ENCODE results near the gene MDGA2. TPM values are rescaled to one million over a fixed set of nuclear protein-coding genes. Genes with fewer than 3 reads are reported as not detected.
"Not testable (repeated sequence)": the region's sequence is repeated elsewhere in the genome, so short reads cannot be mapped to it uniquely, and the experiment has no call there.

The MDGA2 gene
- polyA plus RNA-seq, 3 donors, result 0.06 TPM; not detected in 2

- no peak overlapping the region for H3K27ac ChIP-seq (ENCODE audit: low read depth, low read length)
- WGBS, 3 donors, result 43 to 87% (median 78%) methylated on average over 3 of the region's 3 CpGs
These were observed 37.7 kb downstream of the MDGA2 start for GRCh38 chr14:47637753-47638152.

- no peak overlapping the region for H3K27ac ChIP-seq (ENCODE audit: low read depth, low read length)
- WGBS, 3 donors, result 83 to 94% (median 92%) methylated on average over 42 to 51 of the region's 51 CpGs
These were observed 49.0 kb downstream of the MDGA2 start for GRCh38 chr14:47626151-47627035.

GRCh38 chr14:47624126-47624525 is 51.3 kb downstream of the MDGA2 start:
- WGBS, 3 donors, result 81 to 89% (median 86%) methylated on average over 13 of the region's 13 CpGs

GRCh38 chr14:47619392-47619791 is 56.0 kb downstream of the MDGA2 start:
- H3K27ac ChIP-seq (ENCODE audit: low read depth, low read length), result no peak overlapping the region

More at GRCh38 chr14:47624126-47624525, 51.3 kb downstream of the MDGA2 start:
- H3K27ac ChIP-seq (ENCODE audit: low read depth, low read length), result not testable (repeated sequence)

GRCh38 chr14:47606566-47606965 is 68.8 kb downstream of the MDGA2 start:
- no peak overlapping the region for H3K27ac ChIP-seq (ENCODE audit: low read depth, low read length)
- 76 to 87% (median 87%) methylated on average over 3 of the region's 3 CpGs for WGBS, 3 donors

More at GRCh38 chr14:47619392-47619791, 56.0 kb downstream of the MDGA2 start:
- WGBS, 3 donors, result 58 to 72% (median 69%) methylated on average over 3 of the region's 3 CpGs

GRCh38 chr14:47596860-47597259 is 78.5 kb downstream of the MDGA2 start:
- no peak overlapping the region for H3K27ac ChIP-seq (ENCODE audit: low read depth, low read length)
- 70 to 83% (median 80%) methylated on average over 2 of the region's 2 CpGs for WGBS, 3 donors

- WGBS, 3 donors, result 65 to 78% (median 71%) methylated on average over 3 of the region's 3 CpGs
- H3K27ac ChIP-seq (ENCODE audit: low read depth, low read length), result no peak overlapping the region
These were observed 79.2 kb downstream of the MDGA2 start for GRCh38 chr14:47596232-47596631.

- no peak overlapping the region for H3K27ac ChIP-seq (ENCODE audit: low read depth, low read length)
- WGBS, 3 donors, result 57 to 72% (median 68%) methylated on average over 1 of the region's 1 CpG
These were observed 79.9 kb downstream of the MDGA2 start for GRCh38 chr14:47595552-47595951.

GRCh38 chr14:47590767-47591495 is 84.5 kb downstream of the MDGA2 start:
- no peak overlapping the region for H3K27ac ChIP-seq (ENCODE audit: low read depth, low read length)
- 37 to 40% (median 38%) methylated on average over 2 of the region's 2 CpGs for whole genome bisulfite sequencing, 3 donors

- 80 to 89% (median 89%) methylated on average over 7 of the region's 7 CpGs for WGBS, 3 donors
- no peak overlapping the region for H3K27ac ChIP-seq (ENCODE audit: low read depth, low read length)
These were observed 90.0 kb downstream of the MDGA2 start for GRCh38 chr14:47585447-47585846.

GRCh38 chr14:47567273-47567672 is 108.1 kb downstream of the MDGA2 start:
- no peak overlapping the region for H3K27ac ChIP-seq (ENCODE audit: low read depth, low read length)

- H3K27ac ChIP-seq (ENCODE audit: low read depth, low read length), result no peak overlapping the region
- WGBS, 3 donors, result 56 to 61% (median 57%) methylated on average over 1 of the region's 1 CpG
These were observed 117.5 kb downstream of the MDGA2 start for GRCh38 chr14:47557894-47558293.

- H3K27ac ChIP-seq (ENCODE audit: low read depth, low read length), result no peak overlapping the region
These were observed 120.1 kb downstream of the MDGA2 start for GRCh38 chr14:47555333-47555732.

GRCh38 chr14:47549886-47550285 is 125.5 kb downstream of the MDGA2 start:
- WGBS, 3 donors, result 68 to 77% (median 75%) methylated on average over 2 of the region's 2 CpGs
- H3K27ac ChIP-seq (ENCODE audit: low read depth, low read length), result no peak overlapping the region

- no peak overlapping the region for H3K27ac ChIP-seq (ENCODE audit: low read depth, low read length)
- 64 to 75% (median 65%) methylated on average over 1 of the region's 1 CpG for WGBS, 3 donors
These were observed 131.9 kb downstream of the MDGA2 start for GRCh38 chr14:47543459-47543858.

- WGBS, 3 donors, result 60 to 80% (median 76%) methylated on average over 4 of the region's 4 CpGs
- no peak overlapping the region for H3K27ac ChIP-seq (ENCODE audit: low read depth, low read length)
These were observed 133.7 kb downstream of the MDGA2 start for GRCh38 chr14:47541662-47542061.

GRCh38 chr14:47539031-47539461 is 136.4 kb downstream of the MDGA2 start:
- WGBS, 3 donors, result 31 to 54% (median 37%) methylated on average over 3 of the region's 3 CpGs
- no peak overlapping the region for H3K27ac ChIP-seq (ENCODE audit: low read depth, low read length)

- no peak overlapping the region for H3K27ac ChIP-seq (ENCODE audit: low read depth, low read length)
- WGBS, 3 donors, result 60 to 64% (median 62%) methylated on average over 2 of the region's 2 CpGs
These were observed 139.1 kb downstream of the MDGA2 start for GRCh38 chr14:47536341-47536740.

GRCh38 chr14:47526591-47527244 is 148.7 kb downstream of the MDGA2 start:
- 65 to 73% (median 69%) methylated on average over 3 of the region's 3 CpGs for WGBS, 3 donors
- H3K27ac ChIP-seq (ENCODE audit: low read depth, low read length), result no peak overlapping the region

Measured in adipose tissue (tissue), 3 donors.